ENCODE measurements around the gene ANO1. TPM values are rescaled to one million over a fixed set of nuclear protein-coding genes. Genes with fewer than 3 reads are reported as not detected.

Gene ANO1
- total RNA-seq, 2 donors from 2014 or later: 15.9 to 25.6 TPM

DNA sequence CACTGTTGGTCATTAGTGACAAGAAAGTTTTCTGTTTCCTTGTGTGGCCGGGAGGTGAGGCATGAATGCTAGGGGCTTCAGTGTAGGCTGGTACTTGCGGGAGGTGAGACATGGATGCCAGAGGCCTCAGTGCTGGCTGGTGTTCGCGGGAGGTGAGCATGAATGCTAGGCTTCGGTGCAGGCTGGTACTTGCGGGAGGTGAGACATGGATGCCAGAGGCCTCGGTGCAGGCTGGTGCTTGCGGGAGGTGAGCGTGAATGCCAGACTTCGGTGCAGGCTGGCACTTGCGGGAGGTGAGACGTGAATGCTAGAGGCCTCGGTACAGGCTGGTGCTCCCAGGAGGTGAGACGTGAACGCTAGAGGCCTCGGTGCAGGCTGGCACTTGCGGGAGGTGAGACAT, 48.4 kb downstream of the ANO1 start:
- intact Hi-C loops (cut with DNase I, micrococcal nuclease): no loop called here
- no peak for DNase-seq
- no peak for ATAC-seq

GRCh38 chr11:70127653-70128434, 49.7 kb downstream of the ANO1 start:
- DNase-seq (no peak), ATAC-seq (no peak)
- intact Hi-C loops (cut with DNase I, micrococcal nuclease): no loop called here

DNA sequence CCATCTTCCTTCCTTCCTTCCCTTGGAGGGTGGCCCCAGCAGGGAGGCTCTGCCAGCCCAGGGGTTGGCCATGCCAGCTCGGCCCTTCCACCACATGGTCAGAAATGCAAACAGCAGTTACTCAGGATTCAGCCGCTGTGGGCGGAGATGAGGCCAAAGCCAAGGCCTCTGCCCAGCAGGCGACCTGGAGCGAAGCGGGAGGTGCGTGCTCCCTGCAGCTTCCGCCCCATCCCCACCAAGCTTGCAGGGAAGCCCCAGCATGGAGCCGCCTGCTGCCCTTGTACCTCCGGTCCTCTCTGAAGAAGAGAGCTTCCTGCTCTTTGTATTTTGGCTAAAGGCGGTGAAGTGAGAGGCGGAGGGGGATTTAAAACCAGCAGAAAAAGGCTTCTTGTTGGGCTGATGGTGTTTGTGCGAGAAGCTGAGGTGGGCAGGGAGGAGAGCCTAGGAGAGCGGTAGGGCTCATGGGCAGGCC, 50.4 kb downstream of the ANO1 start:
- intact Hi-C loops (cut with DNase I, micrococcal nuclease): no loop called here
- ATAC-seq: peak; percentile 49
- no peak for DNase-seq

DNA sequence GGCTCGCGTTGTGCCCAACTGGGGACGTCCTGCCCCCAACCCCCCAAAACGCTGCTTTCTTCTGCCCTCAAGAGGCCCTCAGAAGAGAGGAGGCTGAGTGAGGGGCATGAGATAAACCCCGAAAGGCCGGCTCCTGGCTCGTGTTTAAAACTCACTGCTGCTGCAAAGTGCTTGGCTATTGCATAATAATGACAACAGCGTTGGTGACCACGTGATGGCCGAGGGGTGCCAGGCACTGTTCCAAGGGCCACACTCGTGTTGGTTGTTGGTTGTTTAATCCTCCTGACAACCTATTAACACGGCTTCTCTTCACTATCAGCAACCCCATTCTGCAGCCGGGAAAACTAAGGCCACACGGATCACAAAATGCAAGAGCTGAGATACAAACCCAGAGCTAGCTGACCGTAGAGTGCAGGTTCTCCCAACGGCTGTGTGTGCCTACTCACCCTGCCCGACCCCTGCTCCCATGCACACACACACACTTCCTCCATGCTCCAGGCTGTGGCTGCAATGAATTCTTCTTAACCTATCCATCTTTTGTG, 51.0 kb downstream of the ANO1 start:
- intact Hi-C loops (cut with DNase I, micrococcal nuclease): no loop called here
- no peak for DNase-seq
- no peak for ATAC-seq

- ATAC-seq (no peak), DNase-seq (no peak)
- intact Hi-C loops (cut with DNase I, micrococcal nuclease): no loop called here
These were observed 52.5 kb downstream of the ANO1 start for GRCh38 chr11:70130636-70131035.

DNA sequence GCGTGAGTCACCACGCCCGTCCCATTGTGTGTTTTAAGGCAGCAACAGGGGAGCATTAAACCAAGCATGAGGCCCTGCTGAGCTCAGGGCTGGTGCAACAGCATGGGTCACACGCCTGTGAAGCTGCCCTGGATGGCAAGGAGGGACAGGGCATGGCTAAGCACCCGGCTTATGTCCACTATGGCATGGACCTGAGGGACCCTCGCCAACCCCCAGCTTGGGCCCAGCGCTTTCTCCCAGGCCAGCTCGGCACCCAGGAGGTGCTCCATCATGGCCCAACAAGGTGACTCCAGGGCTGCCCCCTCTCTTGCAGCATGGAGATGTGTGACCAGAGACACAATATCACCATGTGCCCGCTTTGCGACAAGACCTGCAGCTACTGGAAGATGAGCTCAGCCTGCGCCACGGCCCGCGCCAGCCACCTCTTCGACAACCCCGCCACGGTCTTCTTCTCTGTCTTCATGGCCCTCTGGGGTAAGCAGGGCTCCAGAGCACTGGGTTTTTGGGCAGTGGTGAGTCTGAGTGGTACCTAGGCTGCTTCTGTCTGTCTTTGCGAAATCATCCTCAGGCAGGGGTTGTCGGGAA, 53.6 kb downstream of the ANO1 start:
- intact Hi-C loops (cut with DNase I, micrococcal nuclease): no loop called here
- ATAC-seq (no peak), DNase-seq (no peak)

- ATAC-seq: no peak
- intact Hi-C loops (cut with DNase I, micrococcal nuclease): no loop called here
- no peak for DNase-seq
These were observed 54.5 kb downstream of the ANO1 start for GRCh38 chr11:70132641-70133040.

GRCh38 chr11:70133771-70134335, 55.7 kb downstream of the ANO1 start:
- ATAC-seq: no peak
- intact Hi-C loops (cut with DNase I, micrococcal nuclease): no loop called here

GRCh38 chr11:70134490-70134889, 56.4 kb downstream of the ANO1 start:
- DNase-seq: no peak
- intact Hi-C loops (cut with DNase I, micrococcal nuclease): no loop called here
- no peak for ATAC-seq

More at GRCh38 chr11:70133771-70134335, 55.7 kb downstream of the ANO1 start:
- DNase-seq: no peak

GRCh38 chr11:70135142-70135541, 57.0 kb downstream of the ANO1 start:
- no peak for ATAC-seq
- no peak for DNase-seq
- intact Hi-C loops (cut with DNase I, micrococcal nuclease): no loop called here

- DNase-seq: no peak
- intact Hi-C loops (cut with DNase I, micrococcal nuclease): no loop called here
- ATAC-seq: no peak
These were observed 57.5 kb downstream of the ANO1 start for GRCh38 chr11:70135625-70136059.

GRCh38 chr11:70137383-70137782, 59.3 kb downstream of the ANO1 start:
- no peak for ATAC-seq
- intact Hi-C loops (cut with DNase I, micrococcal nuclease): no loop called here
- no peak for DNase-seq

DNA sequence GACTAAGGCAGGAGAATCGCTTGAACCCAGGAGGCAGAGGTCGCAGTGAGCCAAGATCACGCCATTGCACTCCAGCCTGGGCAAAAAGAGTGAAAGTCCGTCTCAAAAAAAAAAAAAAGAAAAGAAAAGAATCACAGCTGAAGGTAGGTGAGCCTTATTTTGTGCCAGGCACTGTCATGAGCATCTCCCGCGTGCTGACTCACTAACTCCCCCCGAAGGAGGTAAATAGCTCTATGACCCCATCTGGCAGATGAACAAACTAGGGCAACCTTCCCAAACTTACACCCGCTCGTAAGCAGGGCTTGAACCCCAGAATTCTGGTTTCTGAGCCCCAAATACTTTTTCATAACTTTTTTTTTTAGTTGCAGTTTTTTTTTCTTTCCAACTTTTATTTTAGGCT, 60.3 kb downstream of the ANO1 start:
- no peak for ATAC-seq
- intact Hi-C loops (cut with DNase I, micrococcal nuclease): no loop called here
- no peak for DNase-seq

GRCh38 chr11:70139785-70140410, 61.8 kb downstream of the ANO1 start:
- intact Hi-C loops (cut with DNase I, micrococcal nuclease): no loop called here
- ATAC-seq (no peak), DNase-seq (no peak)

DNA sequence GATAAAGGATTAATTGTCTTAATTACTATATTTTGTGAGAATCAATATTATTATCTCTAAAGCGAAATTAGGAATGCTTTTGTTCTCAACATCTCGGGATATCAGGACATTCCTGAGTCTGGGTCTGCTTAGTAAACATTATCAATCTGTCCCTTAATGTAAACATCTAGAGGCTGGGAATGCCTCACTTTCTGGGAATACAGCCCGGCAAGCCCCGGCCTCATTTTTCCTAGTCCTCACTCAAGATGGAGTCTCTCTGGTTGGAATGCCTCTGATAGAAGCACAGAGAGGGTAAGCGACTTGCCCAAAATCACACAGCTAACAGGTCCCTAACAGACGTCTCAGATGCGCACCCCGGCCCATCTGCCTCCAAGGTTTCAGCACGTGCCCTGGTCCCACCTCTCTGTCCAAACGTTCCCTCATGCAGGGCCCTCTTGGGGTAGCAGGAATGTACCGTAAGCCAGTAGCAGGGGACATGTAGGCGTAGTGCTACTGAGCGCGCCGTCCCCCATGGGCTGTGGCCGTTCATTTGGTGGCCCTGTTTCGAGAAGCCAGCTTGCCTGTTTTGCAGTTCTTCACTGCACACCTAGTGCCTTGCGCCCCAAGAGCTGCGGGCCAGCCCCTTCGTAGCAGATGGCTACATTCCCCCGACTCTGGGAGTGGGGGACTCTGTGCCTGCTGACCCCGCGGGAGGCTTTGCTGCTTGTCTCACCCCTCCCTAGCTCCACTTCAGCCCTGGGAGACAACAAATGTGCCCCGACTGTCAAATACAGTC, 62.8 kb downstream of the ANO1 start:
- intact Hi-C loops (cut with DNase I, micrococcal nuclease): no loop called here
- DNase-seq: no peak
- no peak for ATAC-seq

DNA sequence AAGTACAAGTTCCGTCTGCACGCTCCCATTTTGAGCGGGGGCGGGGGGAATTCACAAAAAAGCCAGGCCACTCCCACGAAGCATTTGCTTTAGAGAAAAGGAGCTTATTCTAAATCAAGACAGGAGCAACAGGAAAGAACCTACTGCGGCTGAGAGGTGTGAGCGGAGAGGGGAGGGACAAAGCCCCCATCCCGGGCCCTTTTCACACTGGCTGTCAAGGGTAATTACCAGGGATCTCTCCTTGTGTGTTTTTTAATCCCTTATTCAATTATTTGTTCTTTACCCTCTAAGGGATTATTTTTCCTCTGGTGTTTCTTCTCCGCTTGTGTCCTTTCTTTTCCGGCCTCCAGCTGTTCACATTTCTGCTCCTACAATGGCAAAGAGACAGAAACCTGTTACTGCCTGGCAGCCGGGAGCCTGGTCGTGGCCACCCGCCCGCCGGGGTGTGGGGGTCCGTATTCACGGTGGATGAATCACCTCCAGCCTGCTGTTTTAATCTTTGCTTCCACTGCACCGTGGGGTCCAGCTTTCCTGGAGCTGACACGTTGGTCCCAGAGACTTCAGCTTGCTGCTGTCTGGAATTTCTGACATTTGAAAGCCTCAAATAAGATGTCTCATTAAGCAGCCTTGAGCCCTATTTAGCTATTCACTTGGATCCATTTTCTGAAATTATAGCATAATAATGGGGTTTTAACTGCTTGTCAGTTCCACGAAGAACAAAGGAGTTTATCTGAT, 63.5 kb downstream of the ANO1 start:
- ATAC-seq (no peak), DNase-seq (no peak)
- intact Hi-C loops (cut with DNase I, micrococcal nuclease): no loop called here

DNA sequence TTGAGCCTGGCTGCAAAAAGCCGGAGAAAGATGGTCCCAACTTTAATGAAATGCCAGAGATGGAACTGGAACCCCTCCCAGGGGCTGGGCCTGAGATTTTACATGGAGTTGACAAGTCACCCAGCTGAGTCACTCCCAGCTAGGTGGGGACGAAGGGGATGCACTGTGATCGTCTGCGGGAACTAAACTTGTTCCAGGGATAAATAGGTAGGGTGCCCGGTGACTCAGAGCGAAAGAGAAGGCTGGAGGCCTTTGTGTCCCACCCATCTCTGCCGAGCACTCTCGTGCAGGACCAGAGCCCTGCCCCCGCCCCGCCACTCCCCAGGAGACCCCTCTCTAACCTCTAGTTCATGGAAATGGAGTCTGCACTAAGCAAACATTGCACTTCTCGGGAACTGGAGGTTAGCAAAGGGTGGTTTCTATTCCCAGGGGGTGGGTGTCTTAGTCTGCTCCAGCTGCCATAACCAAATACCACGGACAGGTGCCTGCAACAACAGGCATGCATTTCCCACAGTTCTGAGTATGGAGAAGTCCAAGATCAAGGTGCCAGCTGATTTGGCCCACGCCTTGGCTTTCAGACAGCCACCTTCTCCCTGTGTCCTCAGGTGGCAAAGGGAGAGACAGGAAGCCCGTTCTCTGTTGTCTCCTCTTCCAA, 64.2 kb downstream of the ANO1 start:
- intact Hi-C loops (cut with DNase I, micrococcal nuclease): no loop called here
- ATAC-seq: no peak

GRCh38 chr11:70144262-70144661, 66.1 kb downstream of the ANO1 start:
- intact Hi-C loops (cut with DNase I, micrococcal nuclease): no loop called here
- DNase-seq (no peak), ATAC-seq (no peak)

More for the DNA sequence above, 64.2 kb downstream of the ANO1 start:
- no peak for DNase-seq

Data from left colon (tissue), 2 donors.